SK-N-MC (cell line): ENCODE results near the gene PKD2L1.

ENCODE experiments used
- DNase-seq: peaks from one replicate; pipeline ENCODE4 v3.0.0-alpha.2; 2011; ENCODE audit warnings: low read depth, low spot score
- H3K27ac ChIP-seq: fragments of 200-600 bp; sonication (generic); 2 replicates; pipeline ENCODE4 v1.5.1; 2016; ENCODE audit warnings: mixed run types
- H3K36me3 ChIP-seq: fragments of 200-600 bp; sonication (generic); 2 replicates; pipeline ENCODE4 v1.6.1; 2017; ENCODE audit warnings: antibody characterized with exemption, low read length, mixed read lengths; ENCODE audit not compliant: insufficient read depth
- H3K4me3 ChIP-seq: fragments of 200-600 bp; sonication (generic); 2 replicates; pipeline ENCODE4 v1.5.1; 2016
- H3K9ac ChIP-seq: fragments of 200-600 bp; sonication (generic); 2 replicates; pipeline ENCODE4 v1.8.0; 2017; ENCODE audit warnings: mixed run types, mixed read lengths; ENCODE audit not compliant: insufficient read length
- H3K9me3 ChIP-seq: fragments of 200-600 bp; sonication (generic); 2 replicates; pipeline ENCODE4 v1.6.1; 2017; ENCODE audit warnings: low read depth, mild to moderate bottlenecking, antibody characterized with exemption, low read length, moderate library complexity, mixed read lengths
- EZH2 ChIP-seq: fragments of 200-600 bp; sonication (generic); IDR thresholded peaks from one replicate; pipeline ENCODE4 v1.6.1; 2017; ENCODE audit warnings: antibody characterized with exemption
- FOXP2 ChIP-seq: optimal IDR thresholded peaks from 2 replicates; pipeline ENCODE3; 2011; ENCODE audit warnings: mild to moderate bottlenecking, moderate library complexity; ENCODE audit not compliant: insufficient read depth; ENCODE audit errors: extremely low read length, control extremely low read depth
- POLR2AphosphoS5 ChIP-seq: IDR thresholded peaks from 2 replicates; pipeline ENCODE4 v1.6.1; 2012; ENCODE audit warnings: mild to moderate bottlenecking, low read depth, low read length, borderline replicate concordance

Gene PKD2L1

GRCh38 chr10:100370714-100371481 lies 40.9 kb upstream of the PKD2L1 start:
- Histone ChIP-seq H3K9ac (no peak overlapping the region), H3K9me3 (no peaks in the 10 kb centered on the region), H3K4me3 (no peak overlapping the region), H3K36me3 (no peaks in the 10 kb centered on the region), H3K27ac (no peak overlapping the region)
- DNase-seq = no peak
- TF ChIP-seq FOXP2 = no peak
- no peak for TF ChIP-seq EZH2
- TF ChIP-seq POLR2AphosphoS5 = no peak

- TF ChIP-seq EZH2 (no peak), POLR2AphosphoS5 (no peak), FOXP2 (no peak)
- H3K27ac ChIP-seq = no peak overlapping the region
- no peak for DNase-seq
- no peak overlapping the region for H3K4me3 ChIP-seq
- H3K36me3 ChIP-seq = no peaks in the 10 kb centered on the region
- no peaks in the 10 kb centered on the region for H3K9me3 ChIP-seq
- no peak overlapping the region for H3K9ac ChIP-seq
Observed at GRCh38 chr10:100368721-100369120, 38.7 kb upstream of the PKD2L1 start.

- TF ChIP-seq EZH2 (no peak), FOXP2 (no peak), POLR2AphosphoS5 (peak; percentile 14; the same call in 1 of the 2 replicates)
- peaks cover 14% of the 10 kb centered on the region for H3K36me3 ChIP-seq
- H3K9me3 ChIP-seq = no peaks in the 10 kb centered on the region
- H3K9ac ChIP-seq = no peak overlapping the region
- H3K4me3 ChIP-seq = no peak overlapping the region
- H3K27ac ChIP-seq = no peak overlapping the region
- DNase-seq = no peak
Observed at GRCh38 chr10:100364735-100365391, 34.8 kb upstream of the PKD2L1 start.

- Histone ChIP-seq H3K9me3 (no peaks in the 10 kb centered on the region), H3K36me3 (peaks cover 21% of the 10 kb centered on the region), H3K9ac (no peak overlapping the region), H3K27ac (no peak overlapping the region), H3K4me3 (no peak overlapping the region)
- TF ChIP-seq FOXP2 (no peak), POLR2AphosphoS5 (no peak), EZH2 (no peak)
- no peak for DNase-seq
Observed at GRCh38 chr10:100364175-100364574, 34.1 kb upstream of the PKD2L1 start.

- H3K9me3 ChIP-seq = no peaks in the 10 kb centered on the region
- no peak overlapping the region for H3K9ac ChIP-seq
- TF ChIP-seq POLR2AphosphoS5 (no peak), EZH2 (no peak), FOXP2 (no peak)
- no peak for DNase-seq
- no peak overlapping the region for H3K4me3 ChIP-seq
- peaks cover 28% of the 10 kb centered on the region for H3K36me3 ChIP-seq
- H3K27ac ChIP-seq = no peak overlapping the region
Observed at GRCh38 chr10:100362570-100363496, 32.8 kb upstream of the PKD2L1 start.

- Histone ChIP-seq H3K4me3 (no peak overlapping the region), H3K9me3 (no peaks in the 10 kb centered on the region), H3K36me3 (peaks cover 54% of the 10 kb centered on the region), H3K27ac (no peak overlapping the region), H3K9ac (no peak overlapping the region)
- TF ChIP-seq EZH2 (no peak), POLR2AphosphoS5 (no peak), FOXP2 (no peak)
- no peak for DNase-seq
Observed at GRCh38 chr10:100360234-100360633, 30.2 kb upstream of the PKD2L1 start.

GRCh38 chr10:100359529-100360150 lies 29.6 kb upstream of the PKD2L1 start:
- no peak overlapping the region for H3K9ac ChIP-seq
- no peaks in the 10 kb centered on the region for H3K9me3 ChIP-seq
- TF ChIP-seq FOXP2 = no peak
- no peak for TF ChIP-seq POLR2AphosphoS5
- no peak for TF ChIP-seq EZH2
- no peak for DNase-seq
- peaks cover 60% of the 10 kb centered on the region for H3K36me3 ChIP-seq
- H3K4me3 ChIP-seq = no peak overlapping the region
- H3K27ac ChIP-seq = no peak overlapping the region

- TF ChIP-seq POLR2AphosphoS5 (no peak), FOXP2 (no peak), EZH2 (no peak)
- Histone ChIP-seq H3K4me3 (no peak overlapping the region), H3K27ac (no peak overlapping the region), H3K9ac (no peak overlapping the region), H3K36me3 (peaks cover 66% of the 10 kb centered on the region), H3K9me3 (no peaks in the 10 kb centered on the region)
- DNase-seq = no peak
Observed at GRCh38 chr10:100359030-100359432, 29.0 kb upstream of the PKD2L1 start.
